ENCODE measurements around the gene C4orf50.

GRCh38 chr4:5955201-5955821 lies 62.9 kb downstream of the C4orf50 start:
- TF ChIP-seq CTCF (IDR thresholded peaks at IDR 0.05) = no peak
- TF ChIP-seq POLR2A (IDR thresholded peaks at IDR 0.05) = no peak

All from heart left ventricle (tissue), 13 donors.